Vagina (tissue), 2 donors: ENCODE data around the gene LTBR.

Experiments
- POLR2A ChIP-seq, 2 donors: fragments of 450-650 bp; IDR thresholded peaks; one replicate each; pipeline ENCODE4 v1.6.1; 2017; ENCODE audit warnings: antibody characterized with exemption in 2 of 2, mild to moderate bottlenecking in 2 of 2, moderate library complexity in 2 of 2
- TF ChIP-seq, protein P1 (sequence below), 3 experiments: fragments of 450-650 bp in 2 of 3; fragments of 200-600 bp in 1 of 3; sonication (generic) in 1 of 3; IDR thresholded peaks; one replicate each; pipeline ENCODE4 v1.5.1; 2017 to 2019; ENCODE audit warnings: antibody characterized with exemption in 3 of 3, mild to moderate bottlenecking in 2 of 3, moderate library complexity in 2 of 3

- TF ChIP-seq, protein P1, sequence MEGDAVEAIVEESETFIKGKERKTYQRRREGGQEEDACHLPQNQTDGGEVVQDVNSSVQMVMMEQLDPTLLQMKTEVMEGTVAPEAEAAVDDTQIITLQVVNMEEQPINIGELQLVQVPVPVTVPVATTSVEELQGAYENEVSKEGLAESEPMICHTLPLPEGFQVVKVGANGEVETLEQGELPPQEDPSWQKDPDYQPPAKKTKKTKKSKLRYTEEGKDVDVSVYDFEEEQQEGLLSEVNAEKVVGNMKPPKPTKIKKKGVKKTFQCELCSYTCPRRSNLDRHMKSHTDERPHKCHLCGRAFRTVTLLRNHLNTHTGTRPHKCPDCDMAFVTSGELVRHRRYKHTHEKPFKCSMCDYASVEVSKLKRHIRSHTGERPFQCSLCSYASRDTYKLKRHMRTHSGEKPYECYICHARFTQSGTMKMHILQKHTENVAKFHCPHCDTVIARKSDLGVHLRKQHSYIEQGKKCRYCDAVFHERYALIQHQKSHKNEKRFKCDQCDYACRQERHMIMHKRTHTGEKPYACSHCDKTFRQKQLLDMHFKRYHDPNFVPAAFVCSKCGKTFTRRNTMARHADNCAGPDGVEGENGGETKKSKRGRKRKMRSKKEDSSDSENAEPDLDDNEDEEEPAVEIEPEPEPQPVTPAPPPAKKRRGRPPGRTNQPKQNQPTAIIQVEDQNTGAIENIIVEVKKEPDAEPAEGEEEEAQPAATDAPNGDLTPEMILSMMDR (IDR thresholded peaks at IDR 0.05), result no peak
- no peak for TF ChIP-seq POLR2A (IDR thresholded peaks at IDR 0.05)
Measured at GRCh38 chr12:6437586-6437985, 53.6 kb downstream of the LTBR start.
